ENCODE data around the gene LDB2. TPM values are rescaled to one million over a fixed set of nuclear protein-coding genes. Genes with fewer than 3 reads are reported as not detected.

The LDB2 gene
- total RNA-seq, 1 donor from 2014 or later, result 4.9 TPM

DNA sequence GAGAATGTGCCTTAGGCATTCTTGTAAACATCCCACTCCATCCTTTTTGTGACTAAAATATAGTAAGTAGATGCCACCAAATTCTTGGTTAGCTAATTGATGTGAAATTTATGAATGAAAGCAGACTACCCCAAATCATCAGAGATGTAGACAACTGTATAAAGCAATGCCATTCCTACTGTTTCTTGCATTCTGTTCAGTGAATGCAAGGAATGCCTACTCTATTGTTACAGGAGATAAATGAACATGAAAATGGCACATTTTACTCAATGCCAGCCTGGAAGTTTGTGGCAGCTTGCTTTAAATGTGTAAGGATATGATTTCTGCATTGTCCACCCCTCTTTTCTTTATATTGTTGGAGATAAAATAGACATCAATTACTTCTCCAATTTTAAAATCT lies 317.9 kb downstream of the LDB2 start:
- Mint-ChIP-seq H3K9me3 (ENCODE audit: unreplicated experiment) (no peaks in the 10 kb centered on the region), H3K4me3 (ENCODE audit: unreplicated experiment) (no peak overlapping the region)

DNA sequence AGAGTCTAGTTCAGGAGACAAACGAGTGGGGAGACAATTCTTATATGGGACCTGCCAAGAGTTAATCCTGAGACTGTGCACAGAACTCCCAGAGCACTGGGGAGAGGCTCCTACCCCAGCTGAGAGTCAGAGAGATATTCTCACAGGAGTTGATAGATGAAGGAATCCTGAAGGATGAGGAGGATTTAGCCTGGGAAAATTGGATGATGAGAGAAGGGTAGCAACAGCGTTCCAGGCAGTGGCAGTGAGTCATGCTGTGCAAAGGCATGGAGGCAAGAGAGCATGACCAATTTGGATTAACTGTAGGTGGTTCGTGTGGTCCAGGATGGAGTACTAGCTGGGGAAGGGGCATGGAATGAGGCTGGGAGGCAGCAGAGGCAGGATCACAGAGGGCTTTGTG lies 318.6 kb downstream of the LDB2 start:
- Mint-ChIP-seq H3K4me3 (ENCODE audit: unreplicated experiment) (no peak overlapping the region), H3K27me3 (ENCODE audit: low read depth, unreplicated experiment) (no peaks in the 10 kb centered on the region), H3K9me3 (ENCODE audit: unreplicated experiment) (no peaks in the 10 kb centered on the region), H3K4me1 (ENCODE audit: low read depth, unreplicated experiment) (peaks cover 2% of the 10 kb centered on the region), H3K27ac (ENCODE audit: unreplicated experiment) (no peak overlapping the region), H3K36me3 (ENCODE audit: low read depth, unreplicated experiment) (no peaks in the 10 kb centered on the region)
- H3K36me3 ChIP-seq (ENCODE audit: insufficient read depth, low read length), result no peaks in the 10 kb centered on the region
- H3K27ac ChIP-seq (ENCODE audit: low read depth, low read length), result no peak overlapping the region
- no peaks in the 10 kb centered on the region for H3K9me3 ChIP-seq (ENCODE audit: insufficient read depth, low read depth, low read length)
- FAIRE-seq, result no peak
- H3K4me3 ChIP-seq (ENCODE audit: insufficient read depth, low read depth, low read length), result no peak overlapping the region
- H3K27me3 ChIP-seq (ENCODE audit: insufficient read depth, low read length), result no peaks in the 10 kb centered on the region
- no peak overlapping the region for H2AFZ ChIP-seq (ENCODE audit: low read depth, low read length)
- H3K4me1 ChIP-seq (ENCODE audit: insufficient read depth, low read length), result peaks cover 14% of the 10 kb centered on the region
- peak; percentile 80 for DNase-seq (ENCODE audit: low read depth)
- H3K79me2 ChIP-seq (ENCODE audit: insufficient read depth, low read length), result no peaks in the 10 kb centered on the region
- no peak overlapping the region for H3K9ac ChIP-seq (ENCODE audit: low read length)
- no peak overlapping the region for H3K4me2 ChIP-seq (ENCODE audit: low read length)
- no peaks in the 10 kb centered on the region for H4K20me1 ChIP-seq (ENCODE audit: insufficient read depth, low read length)
- TF ChIP-seq EZH2 (IDR thresholded peaks at IDR 0.05; ENCODE audit: insufficient read depth, low read length), result no peak
- TF ChIP-seq, protein P1, sequence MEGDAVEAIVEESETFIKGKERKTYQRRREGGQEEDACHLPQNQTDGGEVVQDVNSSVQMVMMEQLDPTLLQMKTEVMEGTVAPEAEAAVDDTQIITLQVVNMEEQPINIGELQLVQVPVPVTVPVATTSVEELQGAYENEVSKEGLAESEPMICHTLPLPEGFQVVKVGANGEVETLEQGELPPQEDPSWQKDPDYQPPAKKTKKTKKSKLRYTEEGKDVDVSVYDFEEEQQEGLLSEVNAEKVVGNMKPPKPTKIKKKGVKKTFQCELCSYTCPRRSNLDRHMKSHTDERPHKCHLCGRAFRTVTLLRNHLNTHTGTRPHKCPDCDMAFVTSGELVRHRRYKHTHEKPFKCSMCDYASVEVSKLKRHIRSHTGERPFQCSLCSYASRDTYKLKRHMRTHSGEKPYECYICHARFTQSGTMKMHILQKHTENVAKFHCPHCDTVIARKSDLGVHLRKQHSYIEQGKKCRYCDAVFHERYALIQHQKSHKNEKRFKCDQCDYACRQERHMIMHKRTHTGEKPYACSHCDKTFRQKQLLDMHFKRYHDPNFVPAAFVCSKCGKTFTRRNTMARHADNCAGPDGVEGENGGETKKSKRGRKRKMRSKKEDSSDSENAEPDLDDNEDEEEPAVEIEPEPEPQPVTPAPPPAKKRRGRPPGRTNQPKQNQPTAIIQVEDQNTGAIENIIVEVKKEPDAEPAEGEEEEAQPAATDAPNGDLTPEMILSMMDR (IDR thresholded peaks at IDR 0.05; ENCODE audit: insufficient read depth, low read depth, low read length), result no peak

More for the DNA sequence above, 317.9 kb downstream of the LDB2 start:
- Histone ChIP-seq H3K9ac (ENCODE audit: low read length) (no peak overlapping the region), H3K4me2 (ENCODE audit: low read length) (no peak overlapping the region), H3K9me3 (ENCODE audit: insufficient read depth, low read depth, low read length) (no peaks in the 10 kb centered on the region), H3K27me3 (ENCODE audit: insufficient read depth, low read length) (no peaks in the 10 kb centered on the region), H3K79me2 (ENCODE audit: insufficient read depth, low read length) (no peaks in the 10 kb centered on the region), H2AFZ (ENCODE audit: low read depth, low read length) (no peak overlapping the region), H4K20me1 (ENCODE audit: insufficient read depth, low read length) (no peaks in the 10 kb centered on the region), H3K27ac (ENCODE audit: low read depth, low read length) (no peak overlapping the region), H3K4me3 (ENCODE audit: insufficient read depth, low read depth, low read length) (no peak overlapping the region), H3K36me3 (ENCODE audit: insufficient read depth, low read length) (no peaks in the 10 kb centered on the region), H3K4me1 (ENCODE audit: insufficient read depth, low read length) (peaks cover 14% of the 10 kb centered on the region)
- Mint-ChIP-seq H3K4me1 (ENCODE audit: low read depth, unreplicated experiment) (peaks cover 2% of the 10 kb centered on the region), H3K36me3 (ENCODE audit: low read depth, unreplicated experiment) (no peaks in the 10 kb centered on the region), H3K27me3 (ENCODE audit: low read depth, unreplicated experiment) (no peaks in the 10 kb centered on the region), H3K27ac (ENCODE audit: unreplicated experiment) (no peak overlapping the region)
- TF ChIP-seq, protein P1 (IDR thresholded peaks at IDR 0.05; ENCODE audit: insufficient read depth, low read depth, low read length), result no peak
- no peak for TF ChIP-seq EZH2 (IDR thresholded peaks at IDR 0.05; ENCODE audit: insufficient read depth, low read length)
- DNase-seq (ENCODE audit: low read depth) (no peak), FAIRE-seq (no peak)

DNA sequence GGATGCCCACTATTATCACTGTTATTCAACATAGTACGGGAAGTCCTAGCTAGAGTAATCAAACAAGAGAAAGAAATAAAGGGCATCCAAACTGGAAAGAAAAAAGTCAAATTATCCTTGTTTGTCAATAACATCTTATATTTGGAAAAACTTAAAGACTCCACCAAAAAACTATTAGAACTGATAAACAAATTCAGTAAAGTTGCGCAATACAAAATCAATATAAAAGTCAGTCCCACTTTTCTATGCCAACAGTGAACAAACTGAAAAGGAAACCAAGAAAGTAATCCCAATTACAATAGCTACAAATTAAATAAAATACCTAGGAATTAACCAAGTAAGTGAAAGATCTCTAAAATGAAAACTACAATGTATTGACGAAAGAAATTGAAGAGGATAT lies 321.3 kb downstream of the LDB2 start:
- no peak overlapping the region for H2AFZ ChIP-seq (ENCODE audit: low read depth, low read length)
- no peaks in the 10 kb centered on the region for H3K27me3 ChIP-seq (ENCODE audit: insufficient read depth, low read length)
- H3K4me2 ChIP-seq (ENCODE audit: low read length), result no peak overlapping the region
- peaks cover 11% of the 10 kb centered on the region for H3K4me1 ChIP-seq (ENCODE audit: insufficient read depth, low read length)
- no peaks in the 10 kb centered on the region for H3K27me3 Mint-ChIP-seq (ENCODE audit: low read depth, unreplicated experiment)
- H3K9ac ChIP-seq (ENCODE audit: low read length), result no peak overlapping the region
- no peak for TF ChIP-seq EZH2 (IDR thresholded peaks at IDR 0.05; ENCODE audit: insufficient read depth, low read length)
- H3K27ac Mint-ChIP-seq (ENCODE audit: unreplicated experiment), result no peak overlapping the region
- no peak for DNase-seq (ENCODE audit: low read depth)
- H3K36me3 Mint-ChIP-seq (ENCODE audit: low read depth, unreplicated experiment), result no peaks in the 10 kb centered on the region
- no peaks in the 10 kb centered on the region for H3K36me3 ChIP-seq (ENCODE audit: insufficient read depth, low read length)
- H3K4me1 Mint-ChIP-seq (ENCODE audit: low read depth, unreplicated experiment), result peaks cover 2% of the 10 kb centered on the region
- H3K9me3 ChIP-seq (ENCODE audit: insufficient read depth, low read depth, low read length), result no peaks in the 10 kb centered on the region
- H3K4me3 ChIP-seq (ENCODE audit: insufficient read depth, low read depth, low read length), result no peak overlapping the region
- no peaks in the 10 kb centered on the region for H3K79me2 ChIP-seq (ENCODE audit: insufficient read depth, low read length)
- no peaks in the 10 kb centered on the region for H4K20me1 ChIP-seq (ENCODE audit: insufficient read depth, low read length)
- FAIRE-seq, result no peak
- no peak overlapping the region for H3K4me3 Mint-ChIP-seq (ENCODE audit: unreplicated experiment)
- no peak overlapping the region for H3K27ac ChIP-seq (ENCODE audit: low read depth, low read length)
- no peaks in the 10 kb centered on the region for H3K9me3 Mint-ChIP-seq (ENCODE audit: unreplicated experiment)

Measured in astrocyte (in vitro differentiated cells and primary cell).